MM.1S (cell line): Measurements from ENCODE around the gene ADRB1.

Source experiments
- EZH2 ChIP-seq: fragments of 300-600 bp; sonication (generic); optimal IDR thresholded peaks from 2 replicates; pipeline ENCODE3; 2017; ENCODE audit warnings: low read depth, mild to moderate bottlenecking, antibody characterized with exemption, low read length, mixed read lengths
- TF ChIP-seq, protein P1 (sequence below): fragments of 300-600 bp; sonication (generic); IDR thresholded peaks from 2 replicates; pipeline ENCODE4 v1.5.1; 2016; ENCODE audit warnings: antibody characterized with exemption, low read length, mixed read lengths

DNA sequence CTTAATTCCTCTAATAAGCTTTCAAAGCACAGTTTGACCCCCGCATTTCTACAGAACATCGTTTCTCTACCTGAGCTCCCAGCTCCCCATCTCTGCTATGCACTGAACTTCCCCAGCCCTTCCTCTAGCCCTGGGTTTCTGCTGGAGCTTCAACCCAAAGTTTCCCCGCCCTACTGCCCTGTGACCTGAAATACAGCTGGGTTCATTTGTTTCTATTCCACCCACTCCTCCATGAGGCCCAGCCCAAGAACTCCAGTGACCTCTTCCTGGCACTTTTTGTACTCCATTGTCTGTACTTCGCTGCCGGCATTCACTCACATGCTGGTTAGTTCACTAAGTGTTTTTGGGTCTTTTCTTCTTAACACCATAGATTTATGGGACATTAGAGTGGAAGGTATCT, 35.8 kb downstream of the ADRB1 start:
- TF ChIP-seq, protein P1, sequence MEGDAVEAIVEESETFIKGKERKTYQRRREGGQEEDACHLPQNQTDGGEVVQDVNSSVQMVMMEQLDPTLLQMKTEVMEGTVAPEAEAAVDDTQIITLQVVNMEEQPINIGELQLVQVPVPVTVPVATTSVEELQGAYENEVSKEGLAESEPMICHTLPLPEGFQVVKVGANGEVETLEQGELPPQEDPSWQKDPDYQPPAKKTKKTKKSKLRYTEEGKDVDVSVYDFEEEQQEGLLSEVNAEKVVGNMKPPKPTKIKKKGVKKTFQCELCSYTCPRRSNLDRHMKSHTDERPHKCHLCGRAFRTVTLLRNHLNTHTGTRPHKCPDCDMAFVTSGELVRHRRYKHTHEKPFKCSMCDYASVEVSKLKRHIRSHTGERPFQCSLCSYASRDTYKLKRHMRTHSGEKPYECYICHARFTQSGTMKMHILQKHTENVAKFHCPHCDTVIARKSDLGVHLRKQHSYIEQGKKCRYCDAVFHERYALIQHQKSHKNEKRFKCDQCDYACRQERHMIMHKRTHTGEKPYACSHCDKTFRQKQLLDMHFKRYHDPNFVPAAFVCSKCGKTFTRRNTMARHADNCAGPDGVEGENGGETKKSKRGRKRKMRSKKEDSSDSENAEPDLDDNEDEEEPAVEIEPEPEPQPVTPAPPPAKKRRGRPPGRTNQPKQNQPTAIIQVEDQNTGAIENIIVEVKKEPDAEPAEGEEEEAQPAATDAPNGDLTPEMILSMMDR = no peak
- TF ChIP-seq EZH2 = no peak
